Uterus (tissue), 4 donors: Measurements from ENCODE around the gene RALGPS1. TPM values are rescaled to one million over a fixed set of nuclear protein-coding genes. Genes with fewer than 3 reads are reported as not detected.

ENCODE experiments used
- DNase-seq, 2 donors: peaks; one replicate each; pipeline ENCODE4 v3.0.0-alpha.2; 2019 to 2020
- H3K27ac ChIP-seq, 2 donors: fragments of 200-600 bp; sonication (generic); 1 replicate in 1 of 2; 2 replicates in 1 of 2; pipeline ENCODE4 v1.5.1; 2016 to 2018
- H3K27me3 ChIP-seq, 2 donors: fragments of 200-600 bp; sonication (generic); one replicate each; pipeline ENCODE4 v1.5.1; 2018 to 2019; ENCODE audit warnings: control low read depth in 1 of 2
- H3K36me3 ChIP-seq, 2 donors: fragments of 200-600 bp; sonication (generic); one replicate each; pipeline ENCODE4 v1.5.1; 2019; ENCODE audit warnings: control low read depth in 1 of 2
- H3K4me1 ChIP-seq, 2 donors: fragments of 200-600 bp; sonication (generic); one replicate each; pipeline ENCODE4 v1.5.1; 2018 to 2019; ENCODE audit warnings: control low read depth in 1 of 2
- H3K4me3 ChIP-seq, 2 donors: fragments of 200-600 bp; sonication (generic); 1 replicate in 1 of 2; 2 replicates in 1 of 2; pipeline ENCODE4 v1.5.1; 2018 to 2019; ENCODE audit warnings: mild to moderate bottlenecking in 1 of 2
- H3K9me3 ChIP-seq, 2 donors: fragments of 200-600 bp; sonication (generic); one replicate each; pipeline ENCODE4 v1.5.1; 2019; ENCODE audit warnings: control low read depth in 1 of 2
- POLR2A ChIP-seq, 2 donors: fragments of 450-650 bp; IDR thresholded peaks; one replicate each; pipeline ENCODE4 v1.6.1; 2016; ENCODE audit warnings: antibody characterized with exemption in 2 of 2, mild to moderate bottlenecking in 1 of 2, moderate library complexity in 1 of 2
- intact Hi-C: fragments of 100-400 bp; cut with DNase I; formaldehyde crosslinking; loops from one replicate; pipeline ENCODE4 v1.15.1; 2023; ENCODE audit warnings: low total_unique reads
- total RNA-seq, 4 donors: library from RNA; depleted of rRNA in 3 of 4; stranded (reverse); fragments of >200 nt in 3 of 4; gene quantifications; one replicate each; pipeline versions ENCODE4 v1.1.0 to v1.2.4, GENCODE V29; 2014 to 2023
- TF ChIP-seq, protein P1 (sequence below), 4 experiments: fragments of 200-600 bp in 2 of 4; fragments of 450-650 bp in 2 of 4; sonication (generic) in 2 of 4; IDR thresholded peaks; one replicate each; pipeline ENCODE4 v1.5.1; 2016 to 2019; ENCODE audit warnings: antibody characterized with exemption in 4 of 4, mild to moderate bottlenecking in 2 of 4, moderate library complexity in 1 of 4
- donor health status: DM: yes; HTN: yes; CAD: no.

Gene RALGPS1
- total RNA-seq, 4 donors from 2014 or later, result 8.5 to 16.7 (median 14.5) TPM

GRCh38 chr9:127139071-127139731 is 224.6 kb downstream of the RALGPS1 start:
- DNase-seq, result peak in 1 of 2 donors; percentile 12
- intact Hi-C loops, result no loop called here
- H3K27ac ChIP-seq, result no peak overlapping the region

DNA sequence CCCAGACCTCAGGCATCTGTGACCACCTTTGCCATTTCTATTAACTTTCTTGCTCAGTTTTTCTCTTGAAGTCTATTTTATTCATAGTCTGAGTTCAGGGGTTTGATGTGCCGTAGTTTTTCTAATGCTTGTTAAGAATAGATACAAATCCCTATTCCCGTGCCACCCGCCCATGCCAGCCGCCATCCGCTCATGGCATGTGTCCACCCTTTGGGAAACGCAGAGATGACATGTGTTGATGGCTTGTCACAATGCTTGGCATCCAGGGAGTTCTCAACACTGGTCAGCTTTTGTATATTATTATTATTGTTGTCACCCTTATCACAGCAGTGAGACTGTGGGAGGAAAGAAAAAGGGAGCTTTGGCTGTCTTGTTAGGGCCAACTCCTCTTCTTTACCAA is 225.2 kb downstream of the RALGPS1 start:
- Histone ChIP-seq H3K36me3 (no peaks in the 10 kb centered on the region), H3K9me3 (no peaks in the 10 kb centered on the region), H3K27me3 (no peaks in the 10 kb centered on the region), H3K4me3 (no peak overlapping the region), H3K4me1 (peaks cover 5 to 8% of the 10 kb centered on the region in 2 donors), H3K27ac (no peak overlapping the region)
- intact Hi-C loops, result no loop called here
- no peak for TF ChIP-seq POLR2A (IDR thresholded peaks at IDR 0.05)
- TF ChIP-seq, protein P1, sequence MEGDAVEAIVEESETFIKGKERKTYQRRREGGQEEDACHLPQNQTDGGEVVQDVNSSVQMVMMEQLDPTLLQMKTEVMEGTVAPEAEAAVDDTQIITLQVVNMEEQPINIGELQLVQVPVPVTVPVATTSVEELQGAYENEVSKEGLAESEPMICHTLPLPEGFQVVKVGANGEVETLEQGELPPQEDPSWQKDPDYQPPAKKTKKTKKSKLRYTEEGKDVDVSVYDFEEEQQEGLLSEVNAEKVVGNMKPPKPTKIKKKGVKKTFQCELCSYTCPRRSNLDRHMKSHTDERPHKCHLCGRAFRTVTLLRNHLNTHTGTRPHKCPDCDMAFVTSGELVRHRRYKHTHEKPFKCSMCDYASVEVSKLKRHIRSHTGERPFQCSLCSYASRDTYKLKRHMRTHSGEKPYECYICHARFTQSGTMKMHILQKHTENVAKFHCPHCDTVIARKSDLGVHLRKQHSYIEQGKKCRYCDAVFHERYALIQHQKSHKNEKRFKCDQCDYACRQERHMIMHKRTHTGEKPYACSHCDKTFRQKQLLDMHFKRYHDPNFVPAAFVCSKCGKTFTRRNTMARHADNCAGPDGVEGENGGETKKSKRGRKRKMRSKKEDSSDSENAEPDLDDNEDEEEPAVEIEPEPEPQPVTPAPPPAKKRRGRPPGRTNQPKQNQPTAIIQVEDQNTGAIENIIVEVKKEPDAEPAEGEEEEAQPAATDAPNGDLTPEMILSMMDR (IDR thresholded peaks at IDR 0.05), result no peak
- DNase-seq, result peak in 1 of 2 donors; percentile 10

More at GRCh38 chr9:127139071-127139731, 224.6 kb downstream of the RALGPS1 start:
- TF ChIP-seq, protein P1 (IDR thresholded peaks at IDR 0.05), result no peak
- H3K27me3 ChIP-seq, result no peaks in the 10 kb centered on the region
- no peaks in the 10 kb centered on the region for H3K36me3 ChIP-seq
- no peaks in the 10 kb centered on the region for H3K9me3 ChIP-seq
- H3K4me1 ChIP-seq, result peaks cover 7 to 12% of the 10 kb centered on the region in 2 donors
- no peak overlapping the region for H3K4me3 ChIP-seq

- H3K36me3 ChIP-seq, result no peaks in the 10 kb centered on the region
- H3K4me3 ChIP-seq, result no peak overlapping the region
- H3K9me3 ChIP-seq, result no peaks in the 10 kb centered on the region
- no peaks in the 10 kb centered on the region for H3K27me3 ChIP-seq
- no peak for TF ChIP-seq POLR2A (IDR thresholded peaks at IDR 0.05)
- TF ChIP-seq, protein P1 (IDR thresholded peaks at IDR 0.05), result no peak
- peaks cover 1 to 4% of the 10 kb centered on the region in 2 donors for H3K4me1 ChIP-seq
- intact Hi-C loops, result no loop called here
- no peak overlapping the region for H3K27ac ChIP-seq
- peak in 1 of 2 donors; percentile 11 for DNase-seq
These were observed 225.6 kb downstream of the RALGPS1 start for GRCh38 chr9:127140181-127140580.

DNA sequence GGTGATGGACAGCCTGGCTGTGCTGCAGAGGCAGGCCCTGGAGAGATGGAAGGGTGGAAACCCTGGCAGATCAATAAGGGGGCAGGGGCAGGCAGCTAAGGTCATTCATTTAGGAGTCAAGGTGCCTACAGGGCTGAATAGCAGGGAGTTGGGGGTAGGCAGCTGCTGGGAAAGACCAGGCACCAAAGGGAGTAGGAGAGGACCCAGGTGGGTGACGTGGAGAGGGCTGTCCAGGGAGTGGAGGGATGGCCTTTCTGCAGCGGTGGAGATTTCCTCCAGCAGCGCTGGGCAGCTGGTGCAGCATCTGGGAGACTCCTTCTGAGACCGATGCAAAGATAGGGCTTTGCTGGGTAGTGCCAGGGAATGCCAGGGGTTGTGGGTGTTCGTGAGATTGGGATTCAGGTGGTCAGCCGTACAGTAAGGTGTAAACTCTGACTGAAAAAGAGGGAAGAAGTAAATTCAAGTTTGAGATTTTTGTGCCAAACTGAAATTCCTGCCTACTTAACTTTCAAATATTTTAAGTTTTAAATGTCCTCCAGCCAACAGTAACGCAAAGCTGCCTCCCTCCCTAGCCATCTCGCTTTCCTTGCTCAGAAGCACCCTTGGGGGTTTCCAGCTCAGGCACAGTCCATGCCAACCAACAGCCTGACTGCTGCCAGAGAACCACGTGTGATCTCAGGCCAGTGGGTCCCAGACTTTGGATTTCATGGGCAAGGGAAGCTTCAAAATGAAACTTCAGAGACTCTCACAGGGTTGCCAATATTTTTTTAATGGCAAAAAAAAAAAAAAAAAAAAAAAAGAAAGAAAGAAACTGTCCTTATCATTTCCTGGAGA is 226.5 kb downstream of the RALGPS1 start:
- no peaks in the 10 kb centered on the region for H3K9me3 ChIP-seq
- no peak for TF ChIP-seq POLR2A (IDR thresholded peaks at IDR 0.05)
- TF ChIP-seq, protein P1 (IDR thresholded peaks at IDR 0.05), result no peak
- no peaks in the 10 kb centered on the region for H3K27me3 ChIP-seq
- no peaks in the 10 kb centered on the region for H3K4me1 ChIP-seq
- intact Hi-C loops, result no loop called here
- DNase-seq, result peak in 1 of 2 donors; percentile 14
- no peak overlapping the region for H3K4me3 ChIP-seq
- H3K36me3 ChIP-seq, result no peaks in the 10 kb centered on the region
- no peak overlapping the region for H3K27ac ChIP-seq

GRCh38 chr9:127142291-127142690 is 227.7 kb downstream of the RALGPS1 start:
- Histone ChIP-seq H3K9me3 (no peaks in the 10 kb centered on the region), H3K27me3 (no peaks in the 10 kb centered on the region), H3K4me3 (no peak overlapping the region), H3K36me3 (no peaks in the 10 kb centered on the region), H3K27ac (peak overlapping the region in 1 of 2 donors; percentile 4), H3K4me1 (no peaks in the 10 kb centered on the region)
- no peak for TF ChIP-seq POLR2A (IDR thresholded peaks at IDR 0.05)
- TF ChIP-seq, protein P1 (IDR thresholded peaks at IDR 0.05), result no peak
- intact Hi-C loops, result no loop called here
- peak in 1 of 2 donors; percentile 10 for DNase-seq
